ENCODE data around the gene IQCK.

The IQCK gene

GRCh38 chr16:19696328-19696727 lies 21.7 kb upstream of the IQCK start:
- H3K27me3 ChIP-seq, result no peaks in the 10 kb centered on the region
- H3K27ac ChIP-seq, result no peak overlapping the region
- peaks cover 56% of the 10 kb centered on the region for H3K36me3 ChIP-seq
- H3K4me3 ChIP-seq (ENCODE audit: low read depth in 1 of 2, low read length in 1 of 2), result no peak overlapping the region
- no peaks in the 10 kb centered on the region for H3K4me1 ChIP-seq (ENCODE audit: control insufficient read depth in 1 of 2, insufficient read depth in 1 of 2, low read depth in 1 of 2, low read length in 1 of 2)
- no peaks in the 10 kb centered on the region for H3K9me3 ChIP-seq
- no peak for TF ChIP-seq CTCF (IDR thresholded peaks at IDR 0.05)

DNA sequence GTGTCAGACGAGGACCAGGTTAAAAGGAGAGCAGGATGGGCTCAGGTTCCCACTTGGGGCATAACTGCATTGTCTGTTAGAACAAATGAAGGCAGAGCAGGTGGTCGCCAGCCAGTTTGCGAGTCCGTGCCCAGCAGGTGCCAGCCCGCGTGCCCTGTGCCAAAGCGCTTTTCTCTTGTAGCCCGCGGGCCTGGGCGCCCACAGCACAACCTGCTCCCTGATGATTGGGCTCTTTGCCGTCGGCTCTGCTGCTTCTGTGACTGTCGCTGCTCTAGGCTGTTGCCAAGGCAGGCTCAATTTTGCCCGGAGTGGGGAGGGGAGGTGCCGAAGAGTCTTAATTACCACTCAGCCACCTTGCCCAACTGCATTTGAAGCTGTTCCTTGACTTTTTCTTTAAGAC lies 21.1 kb upstream of the IQCK start:
- Histone ChIP-seq H3K4me1 (ENCODE audit: control insufficient read depth in 1 of 2, insufficient read depth in 1 of 2, low read depth in 1 of 2, low read length in 1 of 2) (no peaks in the 10 kb centered on the region), H3K27ac (no peak overlapping the region), H3K36me3 (peaks cover 56% of the 10 kb centered on the region), H3K27me3 (no peaks in the 10 kb centered on the region), H3K4me3 (ENCODE audit: low read depth in 1 of 2, low read length in 1 of 2) (no peak overlapping the region), H3K9me3 (no peaks in the 10 kb centered on the region)
- no peak for TF ChIP-seq CTCF (IDR thresholded peaks at IDR 0.05)

- no peak for TF ChIP-seq CTCF (IDR thresholded peaks at IDR 0.05)
- no peaks in the 10 kb centered on the region for H3K27me3 ChIP-seq
- H3K4me1 ChIP-seq (ENCODE audit: control insufficient read depth in 1 of 2, insufficient read depth in 1 of 2, low read depth in 1 of 2, low read length in 1 of 2), result no peaks in the 10 kb centered on the region
- H3K27ac ChIP-seq, result no peak overlapping the region
- peaks cover 54% of the 10 kb centered on the region for H3K36me3 ChIP-seq
- no peak overlapping the region for H3K4me3 ChIP-seq (ENCODE audit: low read depth in 1 of 2, low read length in 1 of 2)
- H3K9me3 ChIP-seq, result no peaks in the 10 kb centered on the region
Observed at GRCh38 chr16:19697756-19698318, 20.2 kb upstream of the IQCK start.

DNA sequence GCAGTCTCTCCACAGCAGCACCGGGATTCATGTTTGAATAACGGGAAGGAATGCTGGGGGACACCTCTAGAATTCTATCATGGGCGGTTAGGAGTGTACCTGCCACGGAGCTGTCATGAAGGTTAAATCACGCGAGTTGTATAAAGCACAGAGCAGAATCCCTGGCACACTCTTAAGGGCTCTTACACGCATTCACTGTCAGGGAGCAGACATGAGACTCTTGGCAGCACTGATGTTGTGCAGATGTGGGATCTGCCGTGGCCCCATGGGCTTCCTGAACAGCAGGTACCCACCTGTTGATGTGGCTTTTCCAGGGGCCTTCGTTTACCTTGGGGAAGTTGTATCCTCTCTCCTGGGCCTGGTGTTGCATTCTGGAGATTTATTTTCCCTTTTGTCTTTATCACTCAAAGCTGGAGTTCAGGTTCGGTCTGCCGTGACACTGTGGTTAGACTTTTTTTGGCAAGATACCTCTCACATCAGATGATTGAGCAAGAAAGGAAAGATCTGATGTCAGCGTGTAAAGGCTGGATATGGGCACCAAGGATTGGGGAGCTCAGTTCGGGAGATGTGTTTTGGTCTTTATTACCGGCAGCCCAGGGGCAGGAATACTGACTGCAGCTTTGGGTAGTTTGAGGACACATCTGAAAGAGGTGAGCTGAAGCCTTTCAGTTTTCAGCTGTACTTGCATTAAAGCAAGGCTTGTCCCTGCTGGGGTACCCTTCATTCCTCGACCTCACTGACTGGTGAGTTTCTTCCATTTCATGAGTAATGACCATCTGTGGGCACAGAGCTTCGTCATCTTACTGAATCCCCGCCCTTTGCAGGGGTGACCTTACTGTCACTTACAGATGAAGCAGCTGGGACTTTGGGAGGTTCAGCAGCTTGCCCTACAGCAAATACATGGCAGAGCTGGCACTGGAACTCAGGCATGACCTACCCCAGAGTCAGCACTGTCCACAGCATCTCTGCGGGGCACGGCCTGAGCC lies 19.3 kb upstream of the IQCK start:
- TF ChIP-seq CTCF (IDR thresholded peaks at IDR 0.05), result no peak
- H3K4me1 ChIP-seq (ENCODE audit: control insufficient read depth in 1 of 2, insufficient read depth in 1 of 2, low read depth in 1 of 2, low read length in 1 of 2), result no peaks in the 10 kb centered on the region
- no peak overlapping the region for H3K4me3 ChIP-seq (ENCODE audit: low read depth in 1 of 2, low read length in 1 of 2)
- H3K27me3 ChIP-seq, result no peaks in the 10 kb centered on the region
- H3K27ac ChIP-seq, result no peak overlapping the region
- H3K9me3 ChIP-seq, result no peaks in the 10 kb centered on the region
- H3K36me3 ChIP-seq, result peaks cover 50% of the 10 kb centered on the region

- Histone ChIP-seq H3K36me3 (peaks cover 48% of the 10 kb centered on the region), H3K4me1 (ENCODE audit: control insufficient read depth in 1 of 2, insufficient read depth in 1 of 2, low read depth in 1 of 2, low read length in 1 of 2) (no peaks in the 10 kb centered on the region), H3K4me3 (ENCODE audit: low read depth in 1 of 2, low read length in 1 of 2) (no peak overlapping the region), H3K9me3 (no peaks in the 10 kb centered on the region), H3K27me3 (no peaks in the 10 kb centered on the region), H3K27ac (no peak overlapping the region)
- no peak for TF ChIP-seq CTCF (IDR thresholded peaks at IDR 0.05)
Observed at GRCh38 chr16:19699472-19699871, 18.6 kb upstream of the IQCK start.

All from neutrophil (primary cell).